DMS114 treated with DMSO at 0.1 percent for 48 hours (cell line): ENCODE data around the gene PCNX1.
"Not testable (repeated sequence)": the region's sequence is repeated elsewhere in the genome, so short reads cannot be mapped to it uniquely, and the experiment has no call there.

Experiments
- DNase-seq: peaks from one replicate; lab custom pipeline; 2025; ENCODE audit not compliant: unreplicated experiment; lab: John Stamatoyannopoulos, UW

The PCNX1 gene

DNA sequence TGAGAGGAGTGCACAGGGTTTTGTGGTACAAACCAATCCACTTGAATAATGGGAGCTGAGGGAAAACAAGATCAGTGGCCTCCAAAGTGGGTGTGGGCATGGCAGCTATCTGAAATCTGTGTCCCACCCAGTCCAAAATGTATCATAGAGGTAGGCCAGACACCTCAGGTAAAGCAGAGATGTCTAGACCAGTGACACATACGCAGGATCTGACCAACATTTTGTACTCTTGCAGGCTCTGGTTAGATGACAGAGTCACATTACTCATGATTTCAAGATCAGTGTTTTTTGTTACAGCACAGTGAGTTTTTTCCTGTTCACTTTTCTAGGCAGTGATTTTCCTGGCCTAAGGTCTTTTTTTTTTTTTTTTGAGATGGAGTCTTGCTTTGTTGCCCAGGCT, 211.8 kb downstream of the PCNX1 start:
- no peak for DNase-seq

DNA sequence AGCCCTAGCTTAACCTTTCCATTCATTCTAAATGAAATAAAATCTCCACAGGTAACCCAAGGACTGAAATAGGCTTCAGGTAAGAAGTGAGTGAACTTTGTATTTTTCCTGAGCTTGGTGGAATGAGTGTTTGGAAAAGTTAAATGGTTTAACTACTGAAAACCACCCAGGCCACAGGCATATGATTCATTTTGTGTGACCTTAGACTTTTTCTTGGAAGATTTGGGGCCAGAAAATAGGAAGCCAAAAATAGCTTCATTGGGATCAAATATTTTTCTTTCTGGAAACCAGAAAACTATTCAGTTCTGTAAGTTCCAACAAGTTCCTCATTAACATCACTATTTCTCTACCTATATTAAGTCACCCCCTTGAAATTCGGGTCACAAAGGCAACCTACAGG, 212.6 kb downstream of the PCNX1 start:
- DNase-seq: no peak

DNA sequence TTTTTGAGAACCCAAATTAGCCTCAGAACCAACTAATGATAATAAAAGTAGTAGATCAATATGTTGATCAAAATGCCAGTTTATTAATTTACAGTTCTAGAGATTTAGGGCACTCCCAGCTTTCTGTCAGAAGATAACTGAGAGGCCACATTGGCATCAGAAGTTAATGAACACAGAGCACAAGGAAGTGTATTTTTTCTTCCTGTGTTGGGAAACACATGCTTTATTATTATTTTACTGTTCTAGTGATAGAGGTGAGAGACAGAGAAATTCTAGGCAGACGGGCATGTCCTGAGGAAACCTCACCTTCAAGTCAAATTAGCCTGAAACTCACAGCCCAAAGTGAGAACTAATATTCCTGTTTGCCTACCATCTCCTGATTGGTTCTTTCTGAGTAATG, 213.7 kb downstream of the PCNX1 start:
- DNase-seq: no peak

DNA sequence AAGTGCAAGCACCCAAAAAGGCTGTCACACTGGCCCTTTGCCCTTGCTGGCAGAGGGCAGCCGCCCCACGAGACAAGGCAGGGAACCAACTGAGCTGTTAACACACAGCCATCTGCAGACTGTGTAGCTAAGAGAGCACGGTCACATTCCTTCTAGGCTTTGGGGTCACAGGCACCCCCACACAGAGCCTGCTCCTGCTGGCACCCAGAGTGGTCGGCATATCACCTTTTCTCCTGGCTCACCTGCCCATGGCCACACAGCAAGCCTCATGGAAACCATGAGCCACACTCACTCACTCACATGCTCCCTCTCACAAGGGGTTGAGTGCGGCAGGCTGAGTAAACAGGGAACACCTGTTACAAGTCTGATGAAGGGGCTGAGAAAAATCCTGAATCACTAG, 214.5 kb downstream of the PCNX1 start:
- no peak for DNase-seq

DNA sequence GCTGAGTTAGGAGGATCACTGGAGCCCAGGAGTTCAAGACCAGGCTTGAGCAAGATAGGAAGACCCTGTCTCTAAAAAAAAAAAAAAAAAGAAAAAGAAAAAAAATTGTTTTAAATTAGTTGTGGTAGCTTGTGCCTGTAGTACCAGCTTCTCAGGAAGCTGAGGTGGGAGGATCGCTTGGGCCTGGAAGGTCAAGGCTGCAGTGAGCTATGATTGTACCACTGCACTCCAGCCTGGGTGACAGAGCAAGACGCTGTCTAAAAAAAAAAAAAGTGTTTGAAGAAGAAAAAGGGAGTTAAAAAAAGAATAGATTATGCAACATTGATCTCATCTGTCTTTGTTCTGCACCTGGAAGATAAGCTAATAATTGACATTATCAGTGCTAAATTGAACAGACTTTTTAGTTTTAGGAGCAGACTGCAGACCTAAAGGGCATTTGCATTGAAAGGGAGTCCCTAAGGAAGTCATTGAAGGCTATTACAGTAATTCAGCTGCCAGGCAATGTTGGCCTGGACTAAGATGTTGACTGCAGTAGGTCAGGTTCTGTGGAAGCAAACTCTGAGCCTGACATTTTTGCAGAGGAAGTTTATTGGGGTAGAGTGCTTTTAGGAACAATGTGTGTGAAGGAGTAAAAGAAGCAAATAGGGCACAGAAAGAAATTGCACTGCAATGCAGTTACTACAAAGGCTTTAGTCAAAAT, 215.8 kb downstream of the PCNX1 start:
- DNase-seq: no peak

DNA sequence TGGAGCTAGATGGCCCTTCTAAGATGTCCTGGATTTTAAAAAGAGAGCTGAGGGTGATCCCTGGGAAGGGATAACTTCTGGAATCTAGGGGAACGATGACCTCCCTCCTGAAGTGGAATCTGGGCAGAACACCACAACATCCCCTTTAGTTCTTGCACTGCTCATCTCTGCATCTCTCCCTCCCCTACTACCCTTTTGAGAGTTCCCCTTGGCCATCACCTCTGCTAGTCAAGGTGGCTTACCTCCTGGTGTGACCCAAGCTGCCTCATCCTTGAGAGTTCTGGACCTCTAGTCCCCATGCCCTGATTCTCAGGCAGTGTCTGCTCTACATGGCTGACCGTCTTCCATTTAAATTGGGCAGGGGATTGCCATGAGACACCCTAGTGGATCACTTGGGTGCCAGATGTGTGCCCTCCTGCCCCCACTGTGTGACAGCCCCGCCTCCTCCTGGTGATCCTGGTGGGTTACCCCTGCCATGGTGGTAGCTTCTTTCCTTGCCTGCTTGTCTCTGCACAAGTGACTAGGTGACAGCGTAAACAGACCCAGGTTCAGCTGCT, 216.4 kb downstream of the PCNX1 start:
- DNase-seq: no peak

DNA sequence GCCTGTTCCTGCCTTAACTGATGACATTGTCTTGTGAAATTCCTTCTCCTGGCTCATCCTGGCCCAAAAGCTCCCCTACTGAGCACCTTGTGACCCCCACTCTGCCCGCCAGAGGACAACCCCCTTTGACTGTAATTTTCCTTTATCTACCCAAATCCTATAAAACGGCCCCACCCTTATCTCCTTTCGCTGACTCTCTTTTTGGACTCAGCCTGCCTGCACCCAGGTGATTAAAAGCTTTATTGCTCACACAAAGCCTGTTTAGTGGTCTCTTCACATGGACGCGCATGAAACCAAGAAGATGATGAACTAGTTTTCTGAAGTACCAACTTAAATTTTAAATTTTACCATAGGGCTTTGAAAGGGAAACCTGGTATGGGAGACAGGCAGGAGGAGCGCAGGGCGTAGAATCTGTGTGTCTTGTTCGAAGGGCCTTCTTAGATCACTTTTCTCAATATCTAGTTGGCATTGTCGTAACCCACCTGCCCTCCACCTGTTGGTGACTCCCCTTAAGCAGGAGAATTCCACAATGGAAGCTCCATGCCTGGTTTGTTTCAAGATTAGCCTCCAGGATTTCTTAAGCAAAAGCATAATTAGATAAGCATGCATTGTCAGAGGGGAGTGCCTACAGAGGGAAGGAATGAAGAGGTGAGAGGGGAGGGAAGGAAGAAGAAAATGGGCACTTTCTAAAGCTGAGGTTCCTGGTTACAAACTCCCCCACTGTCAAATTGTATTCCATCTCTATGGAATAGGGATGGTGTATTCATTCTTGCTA, 222.6 kb downstream of the PCNX1 start:
- not testable (repeated sequence) for DNase-seq

DNA sequence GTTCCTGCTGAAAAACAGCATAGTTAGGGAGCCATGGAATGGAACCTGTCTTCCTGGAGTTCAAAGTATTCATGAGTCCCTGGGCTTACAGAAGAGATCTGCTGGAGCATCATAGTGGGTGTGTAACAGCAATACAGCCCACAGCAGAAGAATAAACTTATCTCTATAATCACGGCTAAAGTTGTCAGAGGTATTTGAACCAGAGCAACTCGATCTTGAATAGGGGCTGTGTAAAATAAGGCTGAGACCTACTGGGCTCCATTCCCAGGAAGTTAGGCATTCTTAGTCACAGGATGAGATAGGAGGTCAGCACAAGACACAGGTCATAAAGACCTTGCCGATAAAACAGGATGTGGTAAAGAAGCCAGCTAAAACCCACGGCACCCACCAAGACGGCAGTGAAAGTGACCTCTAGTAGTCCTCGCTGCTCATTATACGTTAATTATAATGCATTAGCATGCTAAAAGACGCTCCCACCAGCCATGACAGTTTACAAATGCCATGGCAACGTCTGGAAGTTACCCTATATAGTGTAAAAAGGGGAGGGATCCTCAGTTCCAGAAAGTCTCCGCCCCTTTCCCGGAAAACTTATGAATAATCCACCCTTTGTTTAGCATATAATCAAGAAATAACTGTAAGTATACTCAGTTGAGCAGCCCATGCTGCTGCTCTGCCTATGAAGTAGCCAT, 223.4 kb downstream of the PCNX1 start:
- no peak for DNase-seq

DNA sequence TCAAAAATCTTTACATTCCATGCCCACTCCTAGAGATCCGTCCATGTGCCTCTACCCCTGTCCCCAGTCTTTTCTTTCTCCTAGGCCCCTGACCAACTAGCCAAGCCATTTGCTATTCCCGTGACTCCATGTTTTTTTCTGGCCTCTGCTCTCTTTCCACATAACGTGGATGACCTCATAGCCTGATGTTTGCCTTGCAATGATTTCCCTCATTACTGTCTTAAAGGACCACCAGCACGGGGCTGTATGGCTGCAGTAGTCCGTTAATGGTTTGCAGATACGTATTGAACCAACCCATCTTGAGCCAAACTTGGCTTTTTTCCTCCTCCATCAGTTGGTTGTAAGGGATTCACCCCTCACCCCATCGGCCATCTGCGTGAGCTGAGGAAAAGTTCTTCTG, 226.0 kb downstream of the PCNX1 start:
- no peak for DNase-seq

DNA sequence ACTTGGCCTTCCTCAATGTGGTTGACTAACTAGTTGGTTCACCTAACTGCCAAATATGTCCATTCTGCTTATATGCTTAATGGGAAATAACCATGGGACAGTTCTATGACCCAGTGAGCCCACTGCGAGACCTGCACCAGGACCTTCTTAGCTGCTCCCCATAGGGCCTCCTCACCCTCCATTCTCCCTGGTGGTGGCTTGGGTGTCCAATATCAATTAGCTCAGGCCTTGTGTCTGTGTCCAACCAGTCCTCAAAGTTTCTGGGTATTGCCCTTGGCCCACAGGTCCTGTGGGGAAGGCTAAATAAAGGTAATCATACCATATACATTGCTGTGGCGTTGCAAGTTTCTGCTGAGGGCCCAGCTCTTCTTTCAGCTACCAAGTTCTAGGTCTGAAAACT, 228.2 kb downstream of the PCNX1 start:
- DNase-seq: no peak

DNA sequence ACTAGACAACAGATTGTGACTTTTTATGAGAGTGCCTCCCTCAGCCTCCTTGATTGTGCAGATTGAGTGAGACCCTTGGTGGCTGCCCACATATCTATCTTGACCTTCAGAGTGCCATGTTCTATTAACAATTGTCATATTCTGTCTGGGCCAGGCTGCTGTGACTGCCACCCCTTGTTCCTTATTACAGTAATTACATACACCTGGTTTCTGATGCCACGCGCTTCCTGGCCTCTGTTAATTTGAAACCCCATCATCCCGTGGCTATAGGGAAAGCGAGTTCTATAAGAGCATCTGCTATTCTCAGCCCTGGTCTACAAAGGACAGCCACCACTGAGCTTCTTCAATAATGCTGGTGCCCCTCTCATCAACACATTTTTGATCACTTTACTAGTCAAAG, 228.7 kb downstream of the PCNX1 start:
- no peak for DNase-seq

DNA sequence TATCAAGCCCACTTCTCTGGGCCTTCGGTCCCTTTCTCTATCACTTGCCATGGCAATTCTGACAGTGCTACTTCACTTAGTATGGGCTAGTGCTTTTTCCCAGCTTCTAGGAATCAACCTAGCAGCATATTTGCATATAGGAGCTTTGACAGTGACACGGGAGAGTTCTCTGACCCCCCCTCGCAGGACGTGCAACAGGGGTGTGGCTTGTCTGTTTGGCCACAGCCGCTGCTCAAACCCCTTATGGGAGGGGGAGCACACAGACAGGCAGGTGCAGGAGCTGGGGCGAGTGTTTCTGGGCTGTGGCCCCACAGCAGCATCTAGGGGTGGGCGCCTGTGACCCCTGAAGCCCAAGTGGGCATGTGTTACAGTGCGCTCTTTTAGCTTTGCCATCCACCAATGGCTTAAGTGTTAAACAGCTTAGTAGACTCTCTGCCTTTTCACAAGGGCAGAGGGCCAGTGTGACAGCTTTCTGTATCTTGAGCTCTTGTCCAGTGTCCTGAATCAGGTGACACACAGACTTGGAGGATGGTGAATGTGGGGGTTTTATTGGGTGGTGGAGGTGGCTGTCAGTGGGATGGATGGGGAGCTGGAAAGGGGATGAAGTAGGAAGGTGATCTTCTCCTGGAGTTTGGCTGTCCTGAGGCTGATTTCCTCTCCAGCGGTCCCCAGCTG, 229.3 kb downstream of the PCNX1 start:
- no peak for DNase-seq

DNA sequence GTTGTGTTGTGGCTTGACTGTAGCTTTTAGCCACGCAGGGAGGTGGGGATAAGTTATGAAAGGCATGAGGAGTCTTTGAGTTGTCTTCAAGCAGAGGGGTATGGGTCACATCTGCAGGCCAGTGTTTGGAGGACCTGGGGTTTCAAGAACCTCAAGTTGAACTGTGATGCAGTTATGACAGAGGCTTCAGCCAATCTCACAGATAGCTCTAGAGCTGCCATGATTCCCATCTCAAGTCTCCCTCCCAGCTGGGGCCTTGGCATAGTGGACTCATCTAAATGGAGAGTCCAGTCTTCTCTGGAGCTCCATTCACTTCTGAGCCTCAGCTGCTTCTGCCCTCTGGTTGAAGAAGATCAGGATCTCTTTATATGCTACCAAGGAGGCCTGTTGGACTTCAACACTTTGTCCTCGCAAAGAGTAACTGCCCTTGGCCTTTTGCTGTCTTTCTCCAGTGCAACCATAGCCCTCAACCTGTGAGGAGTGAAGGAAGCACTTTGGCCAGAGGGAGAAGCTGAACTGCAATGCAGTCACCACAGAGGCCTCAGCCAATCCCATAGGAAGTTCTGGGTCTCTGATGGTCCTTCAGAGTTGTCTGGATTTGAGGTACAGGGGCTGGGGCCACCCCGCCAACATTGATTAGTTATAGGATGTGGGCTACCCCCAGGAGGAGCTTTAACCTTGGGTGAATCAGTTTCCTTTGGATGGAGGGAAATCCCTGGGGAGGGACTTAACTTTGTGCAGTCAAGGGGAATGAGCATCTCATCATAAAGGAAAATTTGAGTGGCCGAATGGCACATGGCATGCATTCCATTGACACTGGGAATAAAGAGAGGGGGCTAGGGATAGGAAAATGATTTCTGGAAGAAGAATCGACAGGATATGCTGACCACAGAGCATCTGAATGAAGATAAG, 230.5 kb downstream of the PCNX1 start:
- DNase-seq: no peak

DNA sequence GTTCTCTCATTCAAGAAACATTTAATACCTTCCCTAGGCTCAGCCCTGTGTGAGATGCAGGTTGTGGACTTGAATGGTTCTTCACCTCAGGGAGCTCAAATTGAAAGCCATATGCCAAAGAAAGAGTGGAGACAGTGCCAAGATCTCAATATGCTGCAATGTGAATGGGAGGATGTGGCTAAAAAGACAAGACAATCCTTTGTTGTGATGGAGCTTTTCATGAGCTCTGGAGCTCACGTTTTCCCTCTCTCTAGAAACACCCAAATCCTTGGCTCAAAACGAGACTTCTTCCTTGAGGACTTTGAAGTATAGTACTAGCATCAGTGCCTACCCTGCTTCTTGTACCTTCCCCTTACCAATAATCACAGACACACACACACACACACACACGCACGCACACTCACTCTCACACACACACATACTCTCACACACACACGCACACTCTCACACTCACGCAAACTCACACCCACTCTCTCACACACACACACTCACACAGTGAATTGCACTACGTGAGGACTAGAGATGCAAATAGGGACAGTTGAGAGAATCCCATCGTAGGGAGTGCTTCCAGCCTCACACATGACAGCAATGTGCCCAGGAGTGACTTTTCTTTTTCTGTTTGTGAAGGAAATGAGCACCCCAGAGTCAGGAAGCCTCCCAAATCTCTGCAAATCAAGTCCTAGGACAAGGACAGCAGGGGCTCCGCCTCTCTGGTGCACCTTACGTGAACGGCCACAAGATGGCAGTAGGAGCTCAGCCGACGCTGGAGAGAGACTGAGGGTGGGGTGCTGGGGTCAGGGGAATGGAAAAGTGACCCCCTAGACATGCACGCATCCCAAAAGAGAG, 231.4 kb downstream of the PCNX1 start:
- peak; percentile 5 for DNase-seq

DNA sequence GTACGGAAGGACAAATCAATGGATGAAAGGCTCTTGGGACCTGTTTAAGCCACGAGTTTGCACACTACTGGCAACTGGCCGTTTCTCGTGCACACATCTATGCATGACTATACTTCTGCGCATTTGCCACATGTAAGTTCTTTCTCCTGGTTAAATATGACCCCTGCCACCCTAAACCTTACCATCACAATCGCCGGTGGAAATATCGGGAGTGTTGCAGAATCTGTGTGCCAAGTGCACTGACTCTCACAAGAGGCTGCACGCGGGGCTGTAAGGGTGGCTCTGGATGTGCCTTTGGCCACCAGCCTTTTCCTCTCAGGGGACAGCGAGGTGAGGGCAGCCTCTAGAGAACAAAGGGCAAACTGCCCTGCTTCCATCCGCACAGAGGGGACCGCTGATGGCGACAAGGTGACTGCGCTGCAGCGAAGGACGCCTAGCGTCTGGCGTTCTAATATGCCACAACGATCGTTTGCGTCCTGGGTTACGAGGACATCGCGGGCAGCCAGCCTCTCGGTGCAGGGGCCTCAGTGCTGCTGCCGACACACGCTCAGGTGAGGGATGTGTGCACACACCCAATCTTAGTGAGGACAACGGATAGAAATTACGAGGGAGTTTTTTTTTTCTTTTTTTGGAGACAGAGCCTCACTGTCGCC, 232.2 kb downstream of the PCNX1 start:
- DNase-seq: no peak

DNA sequence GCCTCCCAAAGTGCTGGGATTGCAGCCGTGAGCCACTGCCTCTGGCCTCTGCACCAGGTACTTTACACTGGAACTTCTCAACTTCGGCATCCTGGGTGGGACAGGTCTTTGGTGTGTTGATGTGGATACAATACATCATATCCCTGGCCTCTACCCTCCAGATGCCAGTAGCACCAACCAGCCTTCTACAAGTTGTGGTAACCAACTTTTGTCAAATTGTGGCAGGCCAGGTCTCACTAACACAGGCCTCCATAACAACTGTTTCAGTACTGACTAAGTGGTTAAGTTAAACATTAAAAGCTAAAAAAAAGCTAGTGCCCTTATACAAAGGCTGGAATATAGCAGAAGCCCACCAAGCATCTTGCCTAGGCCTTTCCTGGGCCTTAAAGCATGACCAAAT, 232.9 kb downstream of the PCNX1 start:
- no peak for DNase-seq

DNA sequence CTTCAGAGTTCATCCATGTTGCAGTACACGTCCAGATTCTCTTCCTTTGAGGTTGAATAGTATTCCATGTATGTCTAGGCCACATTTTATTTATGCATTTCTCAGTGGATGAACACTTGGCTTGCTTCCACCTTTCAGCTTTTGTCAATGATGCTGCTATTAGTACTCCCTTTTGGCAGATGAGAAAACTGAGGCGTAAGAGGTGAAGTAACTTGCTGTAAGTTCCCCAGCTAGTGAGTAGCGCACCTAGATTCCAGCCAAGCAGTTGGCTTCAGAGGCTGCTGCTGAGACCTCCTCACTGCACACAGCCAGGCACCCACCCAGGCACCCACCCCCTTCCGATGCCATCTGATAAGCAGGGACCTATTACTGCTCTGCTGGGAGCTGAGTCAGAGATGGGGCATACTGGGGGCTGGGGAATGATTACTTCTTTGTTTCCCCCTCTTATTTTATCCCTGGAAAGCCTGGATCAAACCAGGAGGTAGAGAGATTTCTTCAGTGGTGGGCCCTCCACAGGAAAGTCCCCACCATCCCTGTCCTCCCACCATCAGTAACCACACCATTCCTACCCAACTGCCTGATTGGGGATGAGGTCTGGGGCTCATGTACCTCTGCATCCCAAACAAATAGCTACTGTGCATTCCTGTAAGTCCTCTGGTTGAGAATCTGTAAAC, 234.6 kb downstream of the PCNX1 start:
- DNase-seq: no peak

DNA sequence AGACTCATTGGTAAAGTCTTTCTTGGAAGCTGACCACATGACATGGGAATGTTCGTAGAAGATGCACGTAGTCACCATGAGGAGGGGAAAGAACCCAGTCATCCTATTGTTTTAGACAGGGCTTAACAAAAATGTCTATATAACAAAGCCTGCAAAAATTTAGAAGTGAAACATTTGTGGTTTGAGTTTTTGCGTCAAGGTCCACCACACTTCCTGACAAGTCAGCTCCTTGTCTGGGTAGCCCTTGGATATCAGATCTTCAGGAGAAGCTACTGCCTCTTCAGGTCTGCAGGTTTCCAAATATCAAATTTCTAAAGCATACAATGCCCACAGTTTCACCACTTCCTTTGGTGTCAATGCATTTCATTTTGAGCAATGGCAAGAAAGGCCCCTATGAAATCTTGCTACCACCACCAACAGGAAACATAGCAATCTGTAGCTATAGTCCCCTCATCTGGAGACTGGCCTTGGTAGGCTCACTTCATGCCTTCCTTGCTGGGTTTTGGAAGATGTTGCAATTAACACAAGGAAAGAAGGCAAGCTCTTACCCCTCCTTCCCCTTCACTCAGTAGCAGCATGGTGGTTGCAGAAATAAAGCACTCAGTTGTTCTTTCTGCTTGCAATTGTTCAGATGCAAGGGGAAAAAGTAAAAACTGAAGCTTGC, 235.2 kb downstream of the PCNX1 start:
- no peak for DNase-seq
